K562 (cell line): ENCODE measurements around the gene CACNA2D3. TPM values are rescaled to one million over a fixed set of nuclear protein-coding genes. Genes with fewer than 3 reads are reported as not detected.

ENCODE experiments used
- ATAC-seq: fragments of 200-7000 bp; cut with Tn5 transposase; 3 replicates; pipeline ENCODE4 v1.9.1; 2020; ENCODE audit warnings: moderate library complexity
- BruUV-seq: library from RNA; stranded (reverse); fragments of 400-500 nt; replicated peaks from 2 replicates; lab custom pipeline; 2021; lab: Mats Ljungman, UMichigan
- CTCF ChIA-PET: fragments of 300-600 bp; formaldehyde crosslinking; extraction: SDS; loops from one replicate; lab custom pipeline; 2021; ENCODE audit warnings: low intra/inter-chr PET ratio; lab: Yijun Ruan, JAX
- POLR2A ChIA-PET: fragments of 300-600, 350-650 bp; sonication (Branson Sonifier 250); formaldehyde crosslinking; extraction: SDS; loops from one replicate; lab custom pipeline; 2021; ENCODE audit warnings: antibody characterized with exemption, inconsistent platforms; lab: Yijun Ruan, JAX
- DNase-seq, 4 experiments: peaks; one replicate each; pipeline versions ENCODE4 v3.0.0 to v3.0.0-alpha.2; 2011 to 2018; ENCODE audit warnings: low spot score in 3 of 4, mixed read lengths in 3 of 4; ENCODE audit errors: extremely low read depth in 1 of 4
- FAIRE-seq: peaks from 2 replicates; lab custom pipeline; 2011; peaks lifted over from hg19 to GRCh38; lab: Jason Lieb, UNC
- H2AFZ ChIP-seq: 2 replicates; pipeline ENCODE4 v1.6.0; 2011; ENCODE audit warnings: low read depth, low read length, control low read depth, inconsistent platforms
- H3K27ac ChIP-seq: fragments of 200-600 bp; 3 replicates; pipeline ENCODE4 v1.8.0; 2011; ENCODE audit warnings: low read depth, mild to moderate bottlenecking, control low read depth, inconsistent platforms, low read length, moderate library complexity, mixed read lengths; ENCODE audit errors: extremely low read depth
- H3K27me3 ChIP-seq, 2 experiments: fragments of 300-600 bp in 1 of 2; 2 replicates in 1 of 2; 3 replicates in 1 of 2; pipeline versions ENCODE4 v1.6.0 to v1.8.0; 2011; ENCODE audit warnings: inconsistent platforms in 2 of 2, low read length in 2 of 2, mild to moderate bottlenecking in 1 of 2, mixed read lengths in 1 of 2, moderate library complexity in 1 of 2; ENCODE audit not compliant: control insufficient read depth in 2 of 2, insufficient read depth in 2 of 2
- H3K36me3 ChIP-seq: fragments of 300-600 bp; 3 replicates; pipeline ENCODE4 v1.8.0; 2011; ENCODE audit warnings: mild to moderate bottlenecking, low read length, inconsistent platforms; ENCODE audit not compliant: control insufficient read depth, insufficient read depth
- H3K4me1 ChIP-seq, 2 experiments: fragments of 200-600 bp in 1 of 2; replicated peaks in 1 of 2; 2 replicates in 1 of 2; 3 replicates in 1 of 2; pipeline versions ENCODE4 v1.5.1 to v1.8.0; 2011; ENCODE audit warnings: inconsistent platforms in 2 of 2, low read length in 2 of 2, mild to moderate bottlenecking in 1 of 2, mixed read lengths in 1 of 2, moderate library complexity in 1 of 2; ENCODE audit not compliant: control insufficient read depth in 2 of 2, insufficient read depth in 2 of 2
- H3K4me2 ChIP-seq: 2 replicates; pipeline ENCODE4 v1.6.1; 2011; ENCODE audit warnings: low read length, control low read depth, inconsistent platforms, mixed read lengths; ENCODE audit not compliant: insufficient read depth
- H3K4me3 ChIP-seq: fragments of 200-600 bp; sonication (generic), shearing (Covaris generic); 2 replicates; pipeline ENCODE4 v1.5.1; 2016; ENCODE audit warnings: control low read depth, inconsistent platforms
- H3K79me2 ChIP-seq: fragments of 200-600 bp; 3 replicates; pipeline ENCODE4 v1.8.0; 2011; ENCODE audit warnings: low read length, inconsistent platforms; ENCODE audit not compliant: control insufficient read depth, insufficient read depth
- H3K9ac ChIP-seq, 2 experiments: 2 replicates each; pipeline versions ENCODE4 v1.6.0 to v1.6.1; 2011; ENCODE audit warnings: low read depth in 2 of 2, low read length in 2 of 2, control low read depth in 1 of 2, inconsistent platforms in 1 of 2, mild to moderate bottlenecking in 1 of 2, mixed read lengths in 1 of 2; ENCODE audit not compliant: insufficient read depth in 1 of 2
- H3K9me1 ChIP-seq: one replicate; pipeline ENCODE4 v1.6.0; 2011; ENCODE audit warnings: inconsistent platforms, mild to moderate bottlenecking, low read length, moderate library complexity; ENCODE audit not compliant: control insufficient read depth, insufficient read depth
- H3K9me3 ChIP-seq: replicated peaks from 2 replicates; pipeline ENCODE4 v1.5.1; 2011; ENCODE audit warnings: low read depth, low read length, inconsistent platforms; ENCODE audit not compliant: control insufficient read depth, insufficient read depth
- H4K20me1 ChIP-seq: replicated peaks from 2 replicates; pipeline ENCODE4 v1.6.1; 2011; ENCODE audit warnings: low read length, inconsistent platforms, mixed read lengths; ENCODE audit not compliant: control insufficient read depth, insufficient read depth
- CUX1 ChIP-seq: fragments of 200-800 bp; sonication (Bioruptor generic); IDR thresholded peaks from 2 replicates; pipeline ENCODE4 v1.6.1; 2016; ENCODE audit warnings: missing genetic modification characterization, missing compliant biosample characterization
- NEUROD1 ChIP-seq: fragments of 150-350 bp; IDR thresholded peaks from 2 replicates; pipeline ENCODE4 v1.6.1; 2014; ENCODE audit warnings: borderline replicate concordance, low read length, low read depth; ENCODE audit not compliant: partially characterized antibody
- NFYB ChIP-seq: IDR thresholded peaks from 2 replicates; pipeline ENCODE4 v1.6.1; 2011; ENCODE audit warnings: mild to moderate bottlenecking, moderate library complexity; ENCODE audit not compliant: insufficient read length; ENCODE audit errors: extremely low read depth
- PHB ChIP-seq: fragments of 250-450 bp; sonication (Bioruptor Pico); IDR thresholded peaks from 2 replicates; pipeline ENCODE4 v1.5.0; 2021
- TSHZ1 ChIP-seq: fragments of 250-450 bp; sonication (Bioruptor Pico); IDR thresholded peaks from 2 replicates; pipeline ENCODE4 v1.4.0; 2020; ENCODE audit warnings: mild to moderate bottlenecking, moderate library complexity
- WGBS: fragments of 100-300 bp; shearing (Covaris generic); methylation state at CpG from one replicate; pipeline ENCODE4 v1.1.6; 2016; ENCODE audit warnings: low coverage, mixed read lengths; ENCODE audit not compliant: insufficient coverage; ENCODE audit errors: missing lambda C conversion rate; 5-methylcytosine and 5-hydroxymethylcytosine counted together
- in situ Hi-C: fragments of 300-500 bp; cut with MboI; formaldehyde crosslinking; loops from 4 replicates; pipeline ENCODE4 v1.15.0; 2018; ENCODE audit warnings: inconsistent platforms, mixed read lengths
- intact Hi-C: fragments of 100-400 bp; cut with micrococcal nuclease; formaldehyde crosslinking; loops from 2 replicates; pipeline ENCODE4 v1.14.2; 2022
- polyA plus RNA-seq, 8 experiments: library from polyadenylated mRNA; depleted of rRNA in 4 of 8; stranded (reverse) in 5 of 8; unstranded in 3 of 8; fragments of >200 nt; fragmentation: Nextera tagmentation in 2 of 8; fragmentation: Illumina TruSeq in 1 of 8; extraction: Ambion mirVana in 2 of 8; extraction: Trizol in 1 of 8; gene quantifications; 2 replicates each; pipeline versions ENCODE4 v1.2.1 to v1.2.3, GENCODE V29; 2011 to 2014; ENCODE audit warnings: inconsistent platforms in 1 of 8, missing spikeins in 1 of 8
- total RNA-seq, 7 experiments: library from RNA; depleted of rRNA in 6 of 7; stranded (reverse); fragments of >200 nt in 6 of 7; fragmentation: Illumina TruSeq in 2 of 7; extraction: Trizol in 2 of 7; gene quantifications; 2 replicates each; pipeline versions ENCODE4 v1.2.1 to v1.2.3, GENCODE V29; 2011 to 2021; ENCODE audit warnings: low replicate concordance in 1 of 7
- TF ChIP-seq, protein P1 (sequence below), 3 experiments: fragments of 200-800 bp in 1 of 3; sonication (Bioruptor generic) in 1 of 3; sonication (generic) in 1 of 3; formaldehyde crosslinking in 1 of 3; IDR thresholded peaks; 2 replicates each; pipeline versions ENCODE4 v1.6.1 to v1.8.0; 2016 to 2022; ENCODE audit warnings: mild to moderate bottlenecking in 2 of 3, missing compliant biosample characterization in 2 of 3, missing genetic modification characterization in 2 of 3, missing genetic modification reagents in 1 of 3
- TF ChIP-seq, protein P2 (sequence below): fragments of 450-650 bp; IDR thresholded peaks from 2 replicates; pipeline ENCODE4 v1.7.1; 2018; ENCODE audit warnings: mild to moderate bottlenecking, low read depth; ENCODE audit not compliant: partially characterized antibody

The CACNA2D3 gene
- total and polyA plus RNA-seq, 9 of the 15 experiments (the other 6 are each of a cell fraction or from before 2014, with no cell fraction given): 0.01 TPM; not detected in 8

DNA sequence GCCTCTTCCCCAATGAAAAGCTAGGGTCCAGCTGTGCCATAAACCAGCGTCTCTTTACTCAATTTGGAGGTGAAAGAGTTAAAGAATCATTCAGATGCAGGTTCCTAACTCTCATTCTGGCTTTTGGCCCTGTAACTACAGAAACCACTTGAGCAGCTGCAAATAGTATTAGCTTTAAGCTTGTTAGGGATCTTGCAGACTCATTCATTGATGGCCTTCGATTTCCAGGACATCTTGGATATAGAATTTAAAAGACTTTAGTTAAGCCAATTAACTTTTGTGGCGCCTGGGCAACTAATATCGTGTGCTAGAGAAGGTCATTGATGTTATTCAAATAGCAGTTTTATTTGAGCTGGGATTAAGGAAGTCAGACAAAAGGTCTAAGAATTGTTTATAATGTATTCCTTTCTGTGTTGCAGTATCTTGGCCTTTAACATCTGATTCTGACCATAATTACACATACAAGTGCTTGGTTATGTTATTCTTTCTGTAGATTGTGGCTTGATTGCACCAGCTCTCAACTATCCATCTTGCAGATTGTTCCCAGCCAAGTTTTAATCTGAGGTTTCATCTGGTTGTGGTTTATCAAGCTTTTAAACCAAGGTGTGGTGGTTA is 185.3 kb downstream of the CACNA2D3 start:
- no peak overlapping the region for H3K4me2 ChIP-seq
- no peaks in the 10 kb centered on the region for H3K79me2 ChIP-seq
- POLR2A ChIA-PET: interaction anchor here (0.6 kb wide), 1 partner anchor 522 kb away, joined by 3 read pairs; no protein-coding TSS in a partner anchor
- H4K20me1 ChIP-seq: 0 out of 2 replicates have a peak, but pooled peaks cover 3% of the 10 kb centered on the region
- intact Hi-C loops: no loop called here
- H3K9me1 ChIP-seq: no peaks in the 10 kb centered on the region
- DNase-seq (no peak), FAIRE-seq (no peak), ATAC-seq (no peak)
- no peaks in the 10 kb centered on the region for H3K9me3 ChIP-seq
- no TSS peak for BruUV-seq
- no peak overlapping the region for H2AFZ ChIP-seq
- H3K27me3 ChIP-seq: no peaks in the 10 kb centered on the region; a peak in 1 of 5 replicates
- H3K36me3 ChIP-seq: no peaks in the 10 kb centered on the region
- H3K9ac ChIP-seq: no peak overlapping the region
- no peak overlapping the region for H3K4me3 ChIP-seq
- CTCF ChIA-PET: no interaction called here
- no peaks in the 10 kb centered on the region for H3K4me1 ChIP-seq
- in situ Hi-C loops: no loop called here
- no peak overlapping the region for H3K27ac ChIP-seq
- 0% methylated on average over 4 of the region's 4 CpGs for WGBS
- no peak for TF ChIP-seq TSHZ1
- TF ChIP-seq, protein P1, sequence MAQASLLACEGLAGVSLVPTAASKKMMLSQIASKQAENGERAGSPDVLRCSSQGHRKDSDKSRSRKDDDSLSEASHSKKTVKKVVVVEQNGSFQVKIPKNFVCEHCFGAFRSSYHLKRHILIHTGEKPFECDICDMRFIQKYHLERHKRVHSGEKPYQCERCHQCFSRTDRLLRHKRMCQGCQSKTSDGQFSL (CRISPR knock-in tag; IDR thresholded peaks at IDR 0.05): no peak
- TF ChIP-seq, protein P1 (tag; IDR thresholded peaks at IDR 0.05): no peak
- TF ChIP-seq NFYB: no peak
- TF ChIP-seq CUX1: no peak
- no peak for TF ChIP-seq NEUROD1
- no peak for TF ChIP-seq PHB (CRISPR knock-in tag)
- TF ChIP-seq, protein P2, sequence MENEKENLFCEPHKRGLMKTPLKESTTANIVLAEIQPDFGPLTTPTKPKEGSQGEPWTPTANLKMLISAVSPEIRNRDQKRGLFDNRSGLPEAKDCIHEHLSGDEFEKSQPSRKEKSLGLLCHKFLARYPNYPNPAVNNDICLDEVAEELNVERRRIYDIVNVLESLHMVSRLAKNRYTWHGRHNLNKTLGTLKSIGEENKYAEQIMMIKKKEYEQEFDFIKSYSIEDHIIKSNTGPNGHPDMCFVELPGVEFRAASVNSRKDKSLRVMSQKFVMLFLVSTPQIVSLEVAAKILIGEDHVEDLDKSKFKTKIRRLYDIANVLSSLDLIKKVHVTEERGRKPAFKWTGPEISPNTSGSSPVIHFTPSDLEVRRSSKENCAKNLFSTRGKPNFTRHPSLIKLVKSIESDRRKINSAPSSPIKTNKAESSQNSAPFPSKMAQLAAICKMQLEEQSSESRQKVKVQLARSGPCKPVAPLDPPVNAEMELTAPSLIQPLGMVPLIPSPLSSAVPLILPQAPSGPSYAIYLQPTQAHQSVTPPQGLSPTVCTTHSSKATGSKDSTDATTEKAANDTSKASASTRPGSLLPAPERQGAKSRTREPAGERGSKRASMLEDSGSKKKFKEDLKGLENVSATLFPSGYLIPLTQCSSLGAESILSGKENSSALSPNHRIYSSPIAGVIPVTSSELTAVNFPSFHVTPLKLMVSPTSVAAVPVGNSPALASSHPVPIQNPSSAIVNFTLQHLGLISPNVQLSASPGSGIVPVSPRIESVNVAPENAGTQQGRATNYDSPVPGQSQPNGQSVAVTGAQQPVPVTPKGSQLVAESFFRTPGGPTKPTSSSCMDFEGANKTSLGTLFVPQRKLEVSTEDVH: no peak
